SK-N-MC (cell line): Measurements from ENCODE around the gene CACNA1E.

ENCODE experiments used
- DNase-seq: peaks from one replicate; pipeline ENCODE4 v3.0.0-alpha.2; 2011; ENCODE audit warnings: low read depth, low spot score
- H3K27ac ChIP-seq: fragments of 200-600 bp; sonication (generic); 2 replicates; pipeline ENCODE4 v1.5.1; 2016; ENCODE audit warnings: mixed run types
- H3K36me3 ChIP-seq: fragments of 200-600 bp; sonication (generic); 2 replicates; pipeline ENCODE4 v1.6.1; 2017; ENCODE audit warnings: antibody characterized with exemption, low read length, mixed read lengths; ENCODE audit not compliant: insufficient read depth
- H3K4me3 ChIP-seq: fragments of 200-600 bp; sonication (generic); 2 replicates; pipeline ENCODE4 v1.5.1; 2016
- H3K9ac ChIP-seq: fragments of 200-600 bp; sonication (generic); 2 replicates; pipeline ENCODE4 v1.8.0; 2017; ENCODE audit warnings: mixed run types, mixed read lengths; ENCODE audit not compliant: insufficient read length
- H3K9me3 ChIP-seq: fragments of 200-600 bp; sonication (generic); 2 replicates; pipeline ENCODE4 v1.6.1; 2017; ENCODE audit warnings: low read depth, mild to moderate bottlenecking, antibody characterized with exemption, low read length, moderate library complexity, mixed read lengths
- EZH2 ChIP-seq: fragments of 200-600 bp; sonication (generic); IDR thresholded peaks from one replicate; pipeline ENCODE4 v1.6.1; 2017; ENCODE audit warnings: antibody characterized with exemption
- FOXP2 ChIP-seq: optimal IDR thresholded peaks from 2 replicates; pipeline ENCODE3; 2011; ENCODE audit warnings: mild to moderate bottlenecking, moderate library complexity; ENCODE audit not compliant: insufficient read depth; ENCODE audit errors: extremely low read length, control extremely low read depth
- POLR2AphosphoS5 ChIP-seq: IDR thresholded peaks from 2 replicates; pipeline ENCODE4 v1.6.1; 2012; ENCODE audit warnings: mild to moderate bottlenecking, low read depth, low read length, borderline replicate concordance

The CACNA1E gene

GRCh38 chr1:181490276-181490675 lies 7.0 kb downstream of the CACNA1E start:
- H3K4me3 ChIP-seq: no peak overlapping the region
- no peak overlapping the region for H3K27ac ChIP-seq
- H3K9ac ChIP-seq: no peak overlapping the region
- no peaks in the 10 kb centered on the region for H3K9me3 ChIP-seq
- no peak for TF ChIP-seq FOXP2
- no peak for TF ChIP-seq EZH2
- no peaks in the 10 kb centered on the region for H3K36me3 ChIP-seq
- DNase-seq: no peak

DNA sequence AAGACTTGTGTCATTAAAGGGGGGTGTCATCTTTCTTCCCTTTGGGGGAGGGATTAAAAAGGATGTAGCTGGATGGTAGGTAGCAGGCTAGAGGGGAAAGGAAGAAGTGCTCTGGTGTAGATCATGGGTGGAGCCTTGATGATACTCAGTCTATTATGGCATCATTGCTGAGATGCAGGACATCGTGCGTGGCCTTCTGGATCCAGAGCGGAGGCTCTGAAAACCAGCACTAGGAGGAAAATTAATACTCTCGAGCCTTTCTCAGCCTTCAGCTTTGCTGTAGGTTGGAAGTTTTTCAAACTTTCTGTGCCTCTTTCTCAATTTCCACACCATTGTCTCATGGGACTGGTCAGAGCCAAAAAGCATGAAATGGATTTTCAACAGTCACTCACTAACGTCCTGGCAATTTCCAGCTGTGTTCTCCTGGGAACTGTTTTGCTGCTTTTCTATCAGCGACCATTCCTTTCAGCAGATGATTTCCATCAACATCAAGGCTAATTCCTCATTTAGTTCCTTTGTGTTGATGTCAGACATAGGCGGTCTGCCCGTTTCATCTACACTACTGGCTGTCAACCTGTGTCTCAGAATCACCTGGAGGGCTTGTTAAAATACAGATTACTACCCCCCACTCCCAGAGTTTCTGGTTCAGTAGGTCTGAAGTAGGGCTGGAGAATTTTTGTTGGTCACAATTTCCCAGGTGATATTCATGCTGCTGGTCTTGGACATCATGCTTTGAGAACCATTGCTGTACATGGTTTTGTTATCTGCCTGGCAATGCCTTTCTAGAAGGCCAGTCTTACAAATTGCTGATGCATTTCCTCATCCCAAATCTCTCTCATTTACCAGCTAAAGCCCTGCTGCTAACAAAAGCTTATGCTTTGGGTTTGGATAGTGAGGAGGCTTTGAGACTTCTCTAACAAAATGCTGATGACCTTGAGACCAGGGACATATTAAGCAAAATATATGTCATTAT lies 7.7 kb downstream of the CACNA1E start:
- Histone ChIP-seq H3K9ac (no peak overlapping the region), H3K27ac (no peak overlapping the region), H3K36me3 (no peaks in the 10 kb centered on the region), H3K9me3 (no peaks in the 10 kb centered on the region), H3K4me3 (no peak overlapping the region)
- TF ChIP-seq POLR2AphosphoS5 (no peak), FOXP2 (no peak), EZH2 (no peak)
- DNase-seq: no peak

- no peak for TF ChIP-seq POLR2AphosphoS5
- no peak for TF ChIP-seq FOXP2
- no peak for TF ChIP-seq EZH2
- H3K27ac ChIP-seq: no peak overlapping the region
- H3K9ac ChIP-seq: no peak overlapping the region
- no peaks in the 10 kb centered on the region for H3K9me3 ChIP-seq
- no peak overlapping the region for H3K4me3 ChIP-seq
- no peaks in the 10 kb centered on the region for H3K36me3 ChIP-seq
- no peak for DNase-seq
These were observed 9.8 kb downstream of the CACNA1E start for GRCh38 chr1:181493166-181493565.

GRCh38 chr1:181493885-181494284 lies 10.6 kb downstream of the CACNA1E start:
- TF ChIP-seq POLR2AphosphoS5 (no peak), FOXP2 (no peak), EZH2 (no peak)
- H3K9ac ChIP-seq: no peak overlapping the region
- no peak for DNase-seq
- no peaks in the 10 kb centered on the region for H3K9me3 ChIP-seq
- H3K27ac ChIP-seq: no peak overlapping the region
- no peaks in the 10 kb centered on the region for H3K36me3 ChIP-seq
- H3K4me3 ChIP-seq: no peak overlapping the region

- H3K4me3 ChIP-seq: no peak overlapping the region
- no peak for TF ChIP-seq FOXP2
- no peaks in the 10 kb centered on the region for H3K36me3 ChIP-seq
- no peak overlapping the region for H3K9ac ChIP-seq
- H3K27ac ChIP-seq: no peak overlapping the region
- no peaks in the 10 kb centered on the region for H3K9me3 ChIP-seq
- no peak for DNase-seq
These were observed 13.4 kb downstream of the CACNA1E start for GRCh38 chr1:181496759-181497158.

GRCh38 chr1:181497870-181498269 lies 14.6 kb downstream of the CACNA1E start:
- Histone ChIP-seq H3K9ac (no peak overlapping the region), H3K27ac (no peak overlapping the region), H3K4me3 (no peak overlapping the region), H3K9me3 (no peaks in the 10 kb centered on the region), H3K36me3 (no peaks in the 10 kb centered on the region)
- DNase-seq: no peak
- TF ChIP-seq EZH2 (no peak), FOXP2 (no peak), POLR2AphosphoS5 (no peak)

GRCh38 chr1:181499825-181500224 lies 16.5 kb downstream of the CACNA1E start:
- Histone ChIP-seq H3K9me3 (no peaks in the 10 kb centered on the region), H3K36me3 (no peaks in the 10 kb centered on the region), H3K9ac (no peak overlapping the region), H3K27ac (no peak overlapping the region), H3K4me3 (no peak overlapping the region)
- TF ChIP-seq POLR2AphosphoS5 (no peak), FOXP2 (no peak), EZH2 (no peak)
- no peak for DNase-seq

DNA sequence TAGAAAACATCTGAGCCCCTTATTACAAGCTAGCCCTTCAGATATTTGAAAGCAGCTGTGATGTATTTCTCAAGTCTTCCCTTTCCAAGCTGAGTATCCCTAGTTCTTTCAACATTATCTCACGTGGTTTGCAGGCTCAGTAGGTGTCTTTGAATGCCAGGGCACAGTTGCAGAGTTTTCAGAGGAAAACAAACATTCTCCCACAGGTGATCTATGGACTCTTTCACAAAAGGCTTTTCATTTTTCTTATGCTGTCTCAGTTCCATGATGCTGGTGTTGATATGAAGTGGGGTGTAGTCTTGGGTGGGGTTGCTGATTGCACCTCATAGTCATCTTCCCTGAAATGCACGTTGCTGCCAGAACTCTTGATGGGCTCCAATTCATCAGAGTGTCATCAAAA lies 17.3 kb downstream of the CACNA1E start:
- TF ChIP-seq FOXP2 (no peak), EZH2 (no peak), POLR2AphosphoS5 (no peak)
- Histone ChIP-seq H3K27ac (no peak overlapping the region), H3K4me3 (no peak overlapping the region), H3K9me3 (no peaks in the 10 kb centered on the region), H3K36me3 (no peaks in the 10 kb centered on the region), H3K9ac (no peak overlapping the region)
- no peak for DNase-seq

GRCh38 chr1:181501612-181502011 lies 18.3 kb downstream of the CACNA1E start:
- no peak overlapping the region for H3K4me3 ChIP-seq
- no peaks in the 10 kb centered on the region for H3K9me3 ChIP-seq
- H3K36me3 ChIP-seq: no peaks in the 10 kb centered on the region
- TF ChIP-seq POLR2AphosphoS5 (no peak), FOXP2 (no peak), EZH2 (no peak)
- H3K27ac ChIP-seq: no peak overlapping the region
- H3K9ac ChIP-seq: no peak overlapping the region
- no peak for DNase-seq
